A673 (cell line): Measurements from ENCODE around the gene ZMYM1. TPM values are rescaled to one million over a fixed set of nuclear protein-coding genes. Genes with fewer than 3 reads are reported as not detected.

Experiments used
- BruUV-seq: library from RNA; stranded (reverse); fragments of 400-500 nt; replicated peaks from 2 replicates; lab custom pipeline; 2021; lab: Mats Ljungman, UMichigan
- CTCF ChIA-PET: fragments of 300-600 bp; sonication (Branson Sonifier 250); formaldehyde crosslinking; loops from one replicate; lab custom pipeline; 2022; ENCODE audit warnings: antibody characterized with exemption; lab: Charles Lee
- POLR2A ChIA-PET: fragments of 300-600 bp; sonication (Branson Sonifier 250); formaldehyde crosslinking; loops from one replicate; lab custom pipeline; 2022; ENCODE audit warnings: antibody characterized with exemption; ENCODE audit not compliant: low non-redundant PET; lab: Charles Lee
- DNase-seq: peaks from one replicate; pipeline ENCODE4 v3.0.0-alpha.2; 2015; ENCODE audit warnings: low spot score
- H3K27ac ChIP-seq: fragments of 200-600 bp; sonication (generic); 2 replicates; pipeline ENCODE4 v1.5.1; 2016; ENCODE audit warnings: mixed run types, low read depth, mild to moderate bottlenecking, mixed read lengths, antibody characterized with exemption, low read length; ENCODE audit not compliant: poor library complexity, severe bottlenecking
- H3K27me3 ChIP-seq: fragments of 200-600 bp; sonication (generic); replicated peaks from 2 replicates; pipeline ENCODE4 v1.6.1; 2017; ENCODE audit warnings: mixed run types, low read depth, mild to moderate bottlenecking, mixed read lengths, antibody characterized with exemption, low read length; ENCODE audit not compliant: insufficient read depth, poor library complexity
- H3K36me3 ChIP-seq: fragments of 200-600 bp; sonication (generic); 2 replicates; pipeline ENCODE4 v1.6.1; 2016; ENCODE audit warnings: mixed run types, mild to moderate bottlenecking, mixed read lengths, antibody characterized with exemption, low read length; ENCODE audit not compliant: insufficient read depth, poor library complexity, severe bottlenecking
- H3K4me1 ChIP-seq: fragments of 200-600 bp; sonication (generic); 2 replicates; pipeline ENCODE4 v1.6.1; 2017; ENCODE audit warnings: mixed run types, mild to moderate bottlenecking, mixed read lengths, antibody characterized with exemption, low read length; ENCODE audit not compliant: insufficient read depth, poor library complexity, severe bottlenecking
- H3K4me3 ChIP-seq: fragments of 200-600 bp; sonication (generic); 2 replicates; pipeline ENCODE4 v1.5.1; 2016; ENCODE audit warnings: low read depth, mixed run types, mild to moderate bottlenecking, mixed read lengths, low read length; ENCODE audit not compliant: poor library complexity, severe bottlenecking
- H3K9me3 ChIP-seq: fragments of 200-600 bp; sonication (generic); 2 replicates; pipeline ENCODE4 v1.6.1; 2016; ENCODE audit warnings: mixed run types, low read depth, mild to moderate bottlenecking, mixed read lengths, antibody characterized with exemption, low read length; ENCODE audit not compliant: poor library complexity, severe bottlenecking
- EZH2 ChIP-seq: fragments of 200-600 bp; sonication (generic); IDR thresholded peaks from 2 replicates; pipeline ENCODE4 v1.6.1; 2017; ENCODE audit warnings: borderline replicate concordance, low read depth, mild to moderate bottlenecking, mixed read lengths, antibody characterized with exemption, low read length; ENCODE audit not compliant: poor library complexity, severe bottlenecking
- intact Hi-C: fragments of 100-400 bp; cut with micrococcal nuclease; formaldehyde crosslinking; loops from one replicate; pipeline ENCODE4 v1.10.0; 2022; ENCODE audit not compliant: unreplicated experiment
- total RNA-seq: library from RNA; stranded (reverse); gene quantifications from 2 replicates; pipeline ENCODE4 v1.2.3, GENCODE V29; 2021
- TF ChIP-seq, protein P1 (sequence below): fragments of 300-800, 200-600 bp; sonication (generic); conservative IDR thresholded peaks from 2 replicates; pipeline ENCODE4 v1.5.1; 2017; ENCODE audit warnings: low read depth, mild to moderate bottlenecking, antibody characterized with exemption, low read length, moderate library complexity, mixed read lengths

ZMYM1 gene
- total RNA-seq, 1 experiment from 2014 or later: 36.1 TPM

DNA sequence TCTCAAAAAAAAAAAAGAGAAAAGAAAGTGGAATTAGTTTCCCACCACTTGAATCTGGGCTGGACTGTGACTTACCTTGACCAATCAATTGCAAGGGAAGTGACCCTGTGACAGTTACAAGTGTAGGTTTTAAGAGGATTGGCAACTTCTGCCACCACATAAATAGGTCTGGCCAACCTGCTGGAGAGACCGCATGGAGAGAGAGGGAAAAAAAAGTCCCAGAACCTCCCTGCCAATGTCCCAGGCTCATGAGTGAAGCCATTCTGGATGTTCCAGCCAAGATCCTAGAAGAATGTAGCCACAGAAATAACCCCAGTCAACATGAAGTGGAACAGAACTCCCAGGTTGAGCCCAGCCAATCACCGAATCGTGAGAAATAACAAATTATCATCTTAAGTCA, 35.7 kb upstream of the ZMYM1 start:
- CTCF ChIA-PET: no interaction called here
- intact Hi-C loops: no loop called here
- no peak for DNase-seq
- no TSS peak for BruUV-seq
- H3K4me1 ChIP-seq: no peaks in the 10 kb centered on the region
- H3K9me3 ChIP-seq: no peaks in the 10 kb centered on the region
- TF ChIP-seq, protein P1, sequence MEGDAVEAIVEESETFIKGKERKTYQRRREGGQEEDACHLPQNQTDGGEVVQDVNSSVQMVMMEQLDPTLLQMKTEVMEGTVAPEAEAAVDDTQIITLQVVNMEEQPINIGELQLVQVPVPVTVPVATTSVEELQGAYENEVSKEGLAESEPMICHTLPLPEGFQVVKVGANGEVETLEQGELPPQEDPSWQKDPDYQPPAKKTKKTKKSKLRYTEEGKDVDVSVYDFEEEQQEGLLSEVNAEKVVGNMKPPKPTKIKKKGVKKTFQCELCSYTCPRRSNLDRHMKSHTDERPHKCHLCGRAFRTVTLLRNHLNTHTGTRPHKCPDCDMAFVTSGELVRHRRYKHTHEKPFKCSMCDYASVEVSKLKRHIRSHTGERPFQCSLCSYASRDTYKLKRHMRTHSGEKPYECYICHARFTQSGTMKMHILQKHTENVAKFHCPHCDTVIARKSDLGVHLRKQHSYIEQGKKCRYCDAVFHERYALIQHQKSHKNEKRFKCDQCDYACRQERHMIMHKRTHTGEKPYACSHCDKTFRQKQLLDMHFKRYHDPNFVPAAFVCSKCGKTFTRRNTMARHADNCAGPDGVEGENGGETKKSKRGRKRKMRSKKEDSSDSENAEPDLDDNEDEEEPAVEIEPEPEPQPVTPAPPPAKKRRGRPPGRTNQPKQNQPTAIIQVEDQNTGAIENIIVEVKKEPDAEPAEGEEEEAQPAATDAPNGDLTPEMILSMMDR: no peak
- no peak for TF ChIP-seq EZH2
- H3K27me3 ChIP-seq: no peaks in the 10 kb centered on the region
- H3K27ac ChIP-seq: no peak overlapping the region
- H3K4me3 ChIP-seq: no peak overlapping the region
- POLR2A ChIA-PET: interaction anchor here (0.7 kb wide), 1 partner anchor 35 kb away, joined by 8 read pairs; no protein-coding TSS in a partner anchor
- no peaks in the 10 kb centered on the region for H3K36me3 ChIP-seq

DNA sequence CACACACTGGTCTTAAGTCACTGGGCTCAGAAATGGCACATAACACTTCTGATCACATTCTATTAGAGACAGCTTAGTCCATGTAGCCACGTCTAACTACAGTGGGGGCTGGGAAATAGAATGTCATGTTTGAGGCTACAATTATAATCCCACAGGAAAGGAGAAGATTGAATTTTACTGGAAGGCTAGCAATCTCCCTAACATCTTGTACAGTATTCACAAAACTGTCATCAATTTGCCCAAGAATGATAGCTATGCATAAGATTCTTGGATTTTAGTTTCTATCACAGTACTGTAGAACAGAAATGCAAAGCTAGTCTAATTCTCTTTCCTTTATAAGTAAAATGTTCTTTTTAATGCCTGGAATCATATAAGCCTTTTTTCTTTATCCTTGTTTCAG, 34.8 kb upstream of the ZMYM1 start:
- H3K36me3 ChIP-seq: no peaks in the 10 kb centered on the region
- no peaks in the 10 kb centered on the region for H3K27me3 ChIP-seq
- ChIA-PET POLR2A (interaction anchor here (0.6 kb wide), 1 partner anchor 12 kb away, joined by 6 read pairs; no protein-coding TSS in a partner anchor), CTCF (no interaction called here)
- no peak for DNase-seq
- no peak for TF ChIP-seq EZH2
- TF ChIP-seq, protein P1: no peak
- no peak overlapping the region for H3K4me3 ChIP-seq
- H3K27ac ChIP-seq: no peak overlapping the region
- BruUV-seq: no TSS peak
- intact Hi-C loops: no loop called here
- H3K4me1 ChIP-seq: no peaks in the 10 kb centered on the region
- H3K9me3 ChIP-seq: no peaks in the 10 kb centered on the region

DNA sequence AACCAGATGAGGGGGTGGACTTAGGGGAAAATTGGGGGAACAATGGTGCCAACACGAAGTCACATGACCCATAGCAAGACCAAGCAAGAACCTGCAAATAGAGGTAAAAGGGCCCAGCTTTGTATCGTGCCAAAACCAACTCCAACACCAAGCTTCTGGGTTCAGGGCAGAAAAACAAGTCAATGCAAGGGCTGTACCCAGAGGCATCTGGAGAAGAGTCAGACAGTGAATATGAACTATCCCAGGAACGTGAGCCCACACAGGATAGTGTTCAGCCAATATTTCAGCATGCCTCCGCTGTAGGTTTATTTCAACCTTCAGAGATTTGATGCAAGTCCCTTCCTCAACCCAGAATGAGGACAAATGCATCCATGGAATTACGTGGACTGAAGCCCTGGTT, 32.5 kb upstream of the ZMYM1 start:
- DNase-seq: no peak
- no peak overlapping the region for H3K27ac ChIP-seq
- H3K36me3 ChIP-seq: no peaks in the 10 kb centered on the region
- ChIA-PET POLR2A (no interaction called here), CTCF (no interaction called here)
- BruUV-seq: no TSS peak
- no peak overlapping the region for H3K4me3 ChIP-seq
- H3K27me3 ChIP-seq: no peaks in the 10 kb centered on the region
- TF ChIP-seq, protein P1: no peak
- TF ChIP-seq EZH2: no peak
- no peaks in the 10 kb centered on the region for H3K9me3 ChIP-seq
- H3K4me1 ChIP-seq: no peaks in the 10 kb centered on the region
- intact Hi-C loops: no loop called here
